HepG2 (cell line): ENCODE results near the gene NINL. TPM values are rescaled to one million over a fixed set of nuclear protein-coding genes. Genes with fewer than 3 reads are reported as not detected.

Source experiments
- CENPX ChIP-seq: sonication (generic); formaldehyde crosslinking; IDR thresholded peaks from 2 replicates; pipeline ENCODE4 v1.9.0; 2021; ENCODE audit warnings: mild to moderate bottlenecking, missing genetic modification reagents, moderate library complexity
- CSRNP2 ChIP-seq: sonication (generic); formaldehyde crosslinking; conservative IDR thresholded peaks from 2 replicates; pipeline ENCODE4 v1.8.0; 2022; ENCODE audit warnings: low read depth, missing genetic modification reagents
- DBP ChIP-seq: sonication (generic); formaldehyde crosslinking; IDR thresholded peaks from 2 replicates; pipeline ENCODE4 v1.4.0; 2020; ENCODE audit warnings: missing genetic modification reagents; ENCODE audit errors: not compliant biosample characterization
- FLYWCH1 ChIP-seq: sonication (generic); formaldehyde crosslinking; IDR thresholded peaks from 2 replicates; pipeline ENCODE4 v1.8.1; 2023; ENCODE audit warnings: mild to moderate bottlenecking, missing genetic modification reagents
- FOXK1 ChIP-seq: sonication (generic); formaldehyde crosslinking; IDR thresholded peaks from 2 replicates; pipeline ENCODE4 v1.4.0; 2020; ENCODE audit warnings: low read depth, missing genetic modification reagents, borderline replicate concordance
- NBN ChIP-seq: fragments of 450-650 bp; conservative IDR thresholded peaks from 2 replicates; pipeline ENCODE4 v1.6.1; 2017
- NFYC ChIP-seq: IDR thresholded peaks from 2 replicates; pipeline ENCODE4 v1.6.1; 2016; ENCODE audit warnings: missing genetic modification reagents, missing compliant biosample characterization
- SKIL ChIP-seq: sonication (generic); formaldehyde crosslinking; IDR thresholded peaks from 2 replicates; pipeline ENCODE4 v1.8.0; 2022; ENCODE audit warnings: missing genetic modification reagents, mild to moderate bottlenecking, moderate library complexity, borderline replicate concordance
- SNAPC4 ChIP-seq: sonication (generic); formaldehyde crosslinking; IDR thresholded peaks from 2 replicates; pipeline ENCODE4 v1.4.0; 2020; ENCODE audit warnings: mild to moderate bottlenecking, missing genetic modification reagents
- ZFP82 ChIP-seq: sonication (generic); formaldehyde crosslinking; IDR thresholded peaks from 2 replicates; pipeline ENCODE4 v1.5.1; 2020; ENCODE audit warnings: mild to moderate bottlenecking, missing genetic modification reagents, borderline replicate concordance
- ZNF20 ChIP-seq: sonication (generic); formaldehyde crosslinking; IDR thresholded peaks from 2 replicates; pipeline ENCODE4 v1.4.0; 2020; ENCODE audit warnings: mild to moderate bottlenecking, moderate library complexity, missing genetic modification reagents
- ZNF331 ChIP-seq: sonication (generic); formaldehyde crosslinking; IDR thresholded peaks from 2 replicates; pipeline ENCODE4 v1.4.0; 2020; ENCODE audit warnings: missing genetic modification reagents
- ZNF580 ChIP-seq: IDR thresholded peaks from 2 replicates; pipeline ENCODE4 v1.6.1; 2016; ENCODE audit warnings: low read depth, borderline replicate concordance
- ZNF615 ChIP-seq: sonication (generic); formaldehyde crosslinking; IDR thresholded peaks from 2 replicates; pipeline ENCODE4 v1.5.0; 2020; ENCODE audit warnings: mild to moderate bottlenecking, missing genetic modification reagents, borderline replicate concordance
- ZNF7 ChIP-seq: IDR thresholded peaks from 2 replicates; pipeline ENCODE4 v1.6.1; 2016; ENCODE audit warnings: missing biosample characterization, missing genetic modification reagents
- ZNF709 ChIP-seq: sonication (generic); formaldehyde crosslinking; IDR thresholded peaks from 2 replicates; pipeline ENCODE4 v1.5.0; 2020; ENCODE audit warnings: mild to moderate bottlenecking, missing genetic modification reagents
- ZNF773 ChIP-seq: sonication (generic); formaldehyde crosslinking; IDR thresholded peaks from 2 replicates; pipeline ENCODE4 v1.4.0; 2020; ENCODE audit warnings: missing genetic modification reagents, borderline replicate concordance
- ZNF788 ChIP-seq: sonication (generic); formaldehyde crosslinking; IDR thresholded peaks from 2 replicates; pipeline ENCODE4 v1.5.0; 2020; ENCODE audit warnings: mild to moderate bottlenecking, missing genetic modification reagents, borderline replicate concordance
- ZZZ3 ChIP-seq: sonication (generic); formaldehyde crosslinking; IDR thresholded peaks from 2 replicates; pipeline ENCODE4 v1.4.0; 2020; ENCODE audit warnings: missing genetic modification reagents, mild to moderate bottlenecking, borderline replicate concordance
- polyA plus RNA-seq, 8 experiments: library from polyadenylated mRNA; depleted of rRNA in 3 of 8; stranded (reverse) in 7 of 8; unstranded in 1 of 8; fragments of >200 nt; fragmentation: Illumina TruSeq in 4 of 8; extraction: Trizol in 4 of 8; gene quantifications; 2 replicates each; pipeline versions ENCODE4 v1.2.1 to v1.2.3, GENCODE V29; 2011 to 2016; ENCODE audit warnings: low read depth in 4 of 8, missing spikeins in 1 of 8, mixed read lengths in 1 of 8; ENCODE audit not compliant: insufficient read depth in 1 of 8
- total RNA-seq, 5 experiments: library from RNA; depleted of rRNA; stranded (reverse); fragments of >200 nt; fragmentation: Illumina TruSeq; extraction: Trizol; gene quantifications; 2 replicates each; pipeline ENCODE4 v1.2.3, GENCODE V29; 2016; ENCODE audit warnings: low read depth in 1 of 5

The NINL gene
- total and polyA plus RNA-seq, 2 of the 13 experiments (the other 11 are each of a cell fraction or from before 2014, with no cell fraction given): 32.3 to 34.3 TPM

- TF ChIP-seq CENPX (CRISPR knock-in tag) (no peak), FLYWCH1 (CRISPR knock-in tag) (no peak), ZNF773 (CRISPR knock-in tag) (no peak), ZNF615 (CRISPR knock-in tag) (no peak), SNAPC4 (CRISPR knock-in tag) (no peak), ZNF7 (CRISPR knock-in tag) (no peak), CSRNP2 (CRISPR knock-in tag) (no peak), NBN (no peak), ZNF20 (no peak), ZNF331 (CRISPR knock-in tag) (peak; percentile 77), DBP (CRISPR knock-in tag) (no peak), FOXK1 (CRISPR knock-in tag) (peak; percentile 90; the same call in 1 of the 2 replicates), ZNF709 (CRISPR knock-in tag) (no peak), NFYC (CRISPR knock-in tag) (no peak), ZNF580 (CRISPR knock-in tag) (no peak), ZNF788 (peak; percentile 45; the same call in 1 of the 2 replicates), SKIL (CRISPR knock-in tag) (no peak), ZFP82 (no peak), ZZZ3 (CRISPR knock-in tag) (no peak)
These were observed 31.5 kb downstream of the NINL start (continued) for GRCh38 chr20:25553819-25554296.
